ENCODE data around the gene WASF2. TPM values are rescaled to one million over a fixed set of nuclear protein-coding genes. Genes with fewer than 3 reads are reported as not detected.

Gene WASF2
- total and polyA plus RNA-seq, 2 of the 8 experiments (the other 6 are each of a cell fraction or from before 2014, with no cell fraction given): 32.1 to 86.6 TPM

DNA sequence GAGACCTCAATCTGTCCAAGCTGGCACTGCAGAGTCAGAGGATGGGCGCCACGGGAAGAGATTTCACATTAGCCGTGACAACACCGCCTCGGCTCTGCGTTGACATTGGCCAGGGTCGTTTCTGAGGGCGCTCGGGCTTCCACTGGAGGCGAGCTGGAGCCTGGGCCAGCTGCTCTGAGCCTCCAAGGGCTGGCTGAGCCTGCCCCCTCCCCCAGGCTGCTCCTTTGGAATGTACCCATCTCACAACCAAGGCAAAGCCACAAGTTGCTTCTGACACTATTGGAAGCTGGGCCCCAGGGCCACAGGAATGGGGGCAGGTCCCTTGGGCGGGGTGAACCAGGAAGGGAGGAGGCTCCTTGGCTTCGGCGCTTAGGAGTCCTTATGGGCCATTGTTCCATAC lies 84.9 kb downstream of the WASF2 start:
- Histone ChIP-seq H3K4me2 (ENCODE audit: insufficient read depth in 1 of 2, low read depth in 2 of 2, low read length in 2 of 2) (peak overlapping the region; percentile 27 to 49; a peak in 3 of 4 replicates), H3K4ac (replicated peaks; ENCODE audit: insufficient read length, low read depth, low read length) (peak overlapping the region; percentile 76), H3K23ac (ENCODE audit: insufficient read length) (no peak overlapping the region), H3K9me3 (ENCODE audit: insufficient read depth in 2 of 2, low read depth in 1 of 2, low read length in 1 of 2) (no peaks in the 10 kb centered on the region), H3K23me2 (ENCODE audit: low read depth, low read length) (no peaks in the 10 kb centered on the region), H2BK15ac (ENCODE audit: low read length) (no peak overlapping the region), H2BK20ac (ENCODE audit: low read length) (no peak overlapping the region), H2BK12ac (ENCODE audit: low read depth, low read length) (peak overlapping the region; percentile 5; the same call in 1 of the 2 replicates), H3K27me3 (replicated peaks in 1 of 4; ENCODE audit: control insufficient read depth in 3 of 4, extremely low read depth in 1 of 4, insufficient read depth in 3 of 4, low read length in 3 of 4) (no peaks in the 10 kb centered on the region), H3K36me3 (ENCODE audit: control insufficient read depth in 2 of 4, insufficient read depth in 4 of 4, low read length in 3 of 4) (peaks cover 0 to 19% (median 6%) of the 10 kb centered on the region in 4 experiments; a peak in 6 of 8 replicates), H4K20me1 (replicated peaks in 1 of 2; ENCODE audit: control insufficient read depth in 1 of 2, insufficient read depth in 2 of 2, low read length in 2 of 2) (peaks cover 0 to under 1% of the 10 kb centered on the region in 2 experiments), H3K4me1 (replicated peaks in 1 of 4; ENCODE audit: control insufficient read depth in 3 of 4, insufficient read depth in 4 of 4, low read length in 3 of 4) (peaks cover 10 to 36% (median 18%) of the 10 kb centered on the region in 4 experiments), H2BK5ac (ENCODE audit: low read depth, low read length) (peak overlapping the region; percentile 60; the same call in 1 of the 2 replicates), H3K56ac (replicated peaks; ENCODE audit: insufficient read length, low read depth, low read length) (no peak overlapping the region), H3K79me1 (ENCODE audit: low read depth, low read length) (no peaks in the 10 kb centered on the region; the same call in 1 of the 2 replicates), H3K27ac (ENCODE audit: low read depth, low read length) (peak overlapping the region; percentile 66; the same call in 1 of the 2 replicates), H3K79me2 (ENCODE audit: control insufficient read depth in 1 of 2, insufficient read depth in 2 of 2, low read length in 2 of 2) (no peaks in the 10 kb centered on the region), H4K8ac (ENCODE audit: extremely low read depth, insufficient read depth, low read length) (0 out of 2 replicates have a peak overlapping the region, but pooled peaks have one; percentile 17), H2AFZ (ENCODE audit: low read length) (no peak overlapping the region), H3K9ac (replicated peaks in 1 of 4; ENCODE audit: extremely low read depth in 1 of 4, low read depth in 3 of 4, low read length in 3 of 4) (peak overlapping the region in 1 of 4 experiments; percentile 38; a peak in 1 of 7 replicates), H2AK5ac (ENCODE audit: low read depth, low read length) (peak overlapping the region; percentile 82; the same call in 1 of the 2 replicates), H3K4me3 (ENCODE audit: extremely low read depth in 1 of 4, insufficient read depth in 2 of 4, low read depth in 3 of 4, low read length in 4 of 4) (no peak overlapping the region; a peak in 1 of 8 replicates), H3K18ac (ENCODE audit: extremely low read depth, low read length) (peak overlapping the region; percentile 80), H2BK120ac (replicated peaks; ENCODE audit: low read depth, low read length) (no peak overlapping the region), H3K14ac (ENCODE audit: insufficient read length) (no peak overlapping the region), H4K5ac (ENCODE audit: insufficient read length, low read depth, low read length) (no peak overlapping the region), H4K91ac (replicated peaks; ENCODE audit: insufficient read length, low read length) (peak overlapping the region; percentile 34)
- ChIA-PET POLR2A (ENCODE audit: partially characterized antibody) (interaction anchor here (0.6 to 1.5 kb wide), 10 partner anchors 10 to 266 kb away, joined by 3 to 5 read pairs (median 4); partner anchors contain the start of gene WASF2), CTCF (ENCODE audit: partially characterized antibody) (interaction anchor here (0.6 to 37.8 kb wide), 29 partner anchors 9 to 337 kb away, joined by 3 to 863 read pairs (median 4); partner anchors contain the start of gene MAP3K6)
- peak in 1 of 2 experiments; percentile 61 for DNase-seq (ENCODE audit: low read depth in 1 of 2, low spot score in 2 of 2)
- 68% methylated on average over 13 of the region's 13 CpGs; no CpG with 5 or more reads in 1 of the 2 experiments for WGBS, 2 experiments (ENCODE audit: extremely low coverage in 1 of 2, insufficient coverage in 1 of 2, insufficient read length in 1 of 2, insufficient replicate concordance in 2 of 2, low coverage in 1 of 2, low lambda C conversion rate in 2 of 2, missing lambda C conversion rate in 1 of 2)
- FAIRE-seq: peak; percentile 57
- no peak for TF ChIP-seq ATF2 (IDR thresholded peaks at IDR 0.05; ENCODE audit: low read length)
- TF ChIP-seq CREB1 (IDR thresholded peaks at IDR 0.05): no peak
- peak in 1 of 2 experiments; percentile 6; a peak in 1 of 4 replicates for TF ChIP-seq RAD21 (IDR thresholded peaks at IDR 0.05 in 1 of 2, conservative IDR thresholded peaks at IDR 0.05 in 1 of 2; ENCODE audit: low read depth in 2 of 2, low read length in 2 of 2)
- TF ChIP-seq TEAD4 (IDR thresholded peaks at IDR 0.05; ENCODE audit: low read depth, low read length): 0 out of 2 replicates have a peak, but pooled peaks have one; percentile 41
- TF ChIP-seq SRF (IDR thresholded peaks at IDR 0.05; ENCODE audit: low read depth, low read length): no peak
- TF ChIP-seq SP1 (IDR thresholded peaks at IDR 0.05; ENCODE audit: low read depth, low read length): 0 out of 2 replicates have a peak, but pooled peaks have one; percentile 44
- TF ChIP-seq, protein P1, sequence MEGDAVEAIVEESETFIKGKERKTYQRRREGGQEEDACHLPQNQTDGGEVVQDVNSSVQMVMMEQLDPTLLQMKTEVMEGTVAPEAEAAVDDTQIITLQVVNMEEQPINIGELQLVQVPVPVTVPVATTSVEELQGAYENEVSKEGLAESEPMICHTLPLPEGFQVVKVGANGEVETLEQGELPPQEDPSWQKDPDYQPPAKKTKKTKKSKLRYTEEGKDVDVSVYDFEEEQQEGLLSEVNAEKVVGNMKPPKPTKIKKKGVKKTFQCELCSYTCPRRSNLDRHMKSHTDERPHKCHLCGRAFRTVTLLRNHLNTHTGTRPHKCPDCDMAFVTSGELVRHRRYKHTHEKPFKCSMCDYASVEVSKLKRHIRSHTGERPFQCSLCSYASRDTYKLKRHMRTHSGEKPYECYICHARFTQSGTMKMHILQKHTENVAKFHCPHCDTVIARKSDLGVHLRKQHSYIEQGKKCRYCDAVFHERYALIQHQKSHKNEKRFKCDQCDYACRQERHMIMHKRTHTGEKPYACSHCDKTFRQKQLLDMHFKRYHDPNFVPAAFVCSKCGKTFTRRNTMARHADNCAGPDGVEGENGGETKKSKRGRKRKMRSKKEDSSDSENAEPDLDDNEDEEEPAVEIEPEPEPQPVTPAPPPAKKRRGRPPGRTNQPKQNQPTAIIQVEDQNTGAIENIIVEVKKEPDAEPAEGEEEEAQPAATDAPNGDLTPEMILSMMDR (IDR thresholded peaks at IDR 0.05; ENCODE audit: control extremely low read depth in 1 of 3, insufficient read depth in 1 of 3, low read depth in 1 of 3, low read length in 3 of 3): peak in 2 of 3 experiments; percentile 12 to 41; a peak in 2 of 4 replicates
- no peak for TF ChIP-seq CHD2 (IDR thresholded peaks at IDR 0.05; ENCODE audit: low read length)

All from H1 (cell line).